ENCODE data around the gene OSBPL3. TPM values are rescaled to one million over a fixed set of nuclear protein-coding genes. Genes with fewer than 3 reads are reported as not detected.

OSBPL3 gene
- total RNA-seq, 1 donor from 2014 or later = 93.7 TPM

- no peak for DNase-seq
- Mint-ChIP-seq H3K27ac (no peak overlapping the region), H3K9me3 (peaks cover 15% of the 10 kb centered on the region), H3K36me3 (ENCODE audit: low read depth) (peaks cover 32% of the 10 kb centered on the region), H3K4me3 (no peak overlapping the region), H3K27me3 (no peaks in the 10 kb centered on the region), H3K4me1 (peaks cover 16% of the 10 kb centered on the region)
- intact Hi-C loops (cut with micrococcal nuclease) = no loop called here
These were observed 196.3 kb downstream of the OSBPL3 start for GRCh38 chr7:24783698-24784097.

GRCh38 chr7:24781106-24781505, 198.9 kb downstream of the OSBPL3 start:
- Mint-ChIP-seq H3K4me1 (peaks cover 5% of the 10 kb centered on the region), H3K9me3 (peaks cover 15% of the 10 kb centered on the region), H3K4me3 (no peak overlapping the region), H3K27me3 (no peaks in the 10 kb centered on the region), H3K36me3 (ENCODE audit: low read depth) (peaks cover 25% of the 10 kb centered on the region), H3K27ac (no peak overlapping the region)
- DNase-seq = no peak
- intact Hi-C loops (cut with micrococcal nuclease) = no loop called here

- H3K27me3 Mint-ChIP-seq = no peaks in the 10 kb centered on the region
- no peak for DNase-seq
- intact Hi-C loops (cut with micrococcal nuclease) = no loop called here
- H3K4me3 Mint-ChIP-seq = no peak overlapping the region
- H3K9me3 Mint-ChIP-seq = peaks cover 15% of the 10 kb centered on the region
- H3K36me3 Mint-ChIP-seq (ENCODE audit: low read depth) = peaks cover 22% of the 10 kb centered on the region
- peaks cover 5% of the 10 kb centered on the region for H3K4me1 Mint-ChIP-seq
- no peak overlapping the region for H3K27ac Mint-ChIP-seq
These were observed 200.7 kb downstream of the OSBPL3 start for GRCh38 chr7:24779283-24779655.

- peak overlapping the region; percentile 36 for H3K27ac Mint-ChIP-seq
- intact Hi-C loops (cut with micrococcal nuclease) = no loop called here
- H3K36me3 Mint-ChIP-seq (ENCODE audit: low read depth) = peaks cover 16% of the 10 kb centered on the region
- H3K9me3 Mint-ChIP-seq = peaks cover 10% of the 10 kb centered on the region
- H3K4me1 Mint-ChIP-seq = peaks cover 7% of the 10 kb centered on the region
- DNase-seq = no peak
- no peak overlapping the region for H3K4me3 Mint-ChIP-seq
- no peaks in the 10 kb centered on the region for H3K27me3 Mint-ChIP-seq
These were observed 201.3 kb downstream of the OSBPL3 start for GRCh38 chr7:24778543-24779282.

GRCh38 chr7:24777806-24778205, 202.2 kb downstream of the OSBPL3 start:
- Mint-ChIP-seq H3K9me3 (peaks cover 3% of the 10 kb centered on the region), H3K36me3 (ENCODE audit: low read depth) (peaks cover 10% of the 10 kb centered on the region), H3K4me3 (no peak overlapping the region), H3K27ac (no peak overlapping the region), H3K27me3 (no peaks in the 10 kb centered on the region), H3K4me1 (peaks cover 11% of the 10 kb centered on the region)
- intact Hi-C loops (cut with micrococcal nuclease) = no loop called here
- DNase-seq = no peak

- Mint-ChIP-seq H3K27ac (no peak overlapping the region), H3K36me3 (ENCODE audit: low read depth) (peaks cover 14% of the 10 kb centered on the region), H3K4me1 (peaks cover 19% of the 10 kb centered on the region), H3K9me3 (peaks cover 16% of the 10 kb centered on the region), H3K27me3 (no peaks in the 10 kb centered on the region), H3K4me3 (no peak overlapping the region)
- intact Hi-C loops (cut with micrococcal nuclease) = no loop called here
- no peak for DNase-seq
These were observed 206.3 kb downstream of the OSBPL3 start for GRCh38 chr7:24773646-24774045.

GRCh38 chr7:24769851-24770250, 210.1 kb downstream of the OSBPL3 start:
- Mint-ChIP-seq H3K27ac (no peak overlapping the region), H3K4me1 (peaks cover 26% of the 10 kb centered on the region), H3K36me3 (ENCODE audit: low read depth) (peaks cover 14% of the 10 kb centered on the region), H3K4me3 (no peak overlapping the region), H3K27me3 (peaks cover 7% of the 10 kb centered on the region), H3K9me3 (peaks cover 16% of the 10 kb centered on the region)
- intact Hi-C loops (cut with micrococcal nuclease) = loop anchor here (1.0 kb wide), 1 partner anchor 15 kb away; no protein-coding TSS in a partner anchor
- no peak for DNase-seq

GRCh38 chr7:24769014-24769830, 210.8 kb downstream of the OSBPL3 start:
- Mint-ChIP-seq H3K4me3 (peak overlapping the region; percentile 29), H3K36me3 (ENCODE audit: low read depth) (peaks cover 14% of the 10 kb centered on the region), H3K27me3 (peaks cover 13% of the 10 kb centered on the region), H3K27ac (peak overlapping the region; percentile 52), H3K9me3 (peaks cover 16% of the 10 kb centered on the region), H3K4me1 (peaks cover 26% of the 10 kb centered on the region)
- intact Hi-C loops (cut with micrococcal nuclease) = loop anchor here (1.0 kb wide), 1 partner anchor 14 kb away; no protein-coding TSS in a partner anchor
- peak; percentile 64 for DNase-seq

- Mint-ChIP-seq H3K4me3 (no peak overlapping the region), H3K27me3 (peaks cover 21% of the 10 kb centered on the region), H3K9me3 (peaks cover 16% of the 10 kb centered on the region), H3K36me3 (ENCODE audit: low read depth) (peaks cover 13% of the 10 kb centered on the region), H3K4me1 (peaks cover 21% of the 10 kb centered on the region), H3K27ac (no peak overlapping the region)
- intact Hi-C loops (cut with micrococcal nuclease) = no loop called here
- DNase-seq = no peak
These were observed 212.0 kb downstream of the OSBPL3 start for GRCh38 chr7:24767878-24768569.

GRCh38 chr7:24764972-24765744, 214.8 kb downstream of the OSBPL3 start:
- H3K27me3 Mint-ChIP-seq = peaks cover 34% of the 10 kb centered on the region
- no peak for DNase-seq
- H3K9me3 Mint-ChIP-seq = peaks cover 5% of the 10 kb centered on the region
- H3K4me1 Mint-ChIP-seq = peaks cover 22% of the 10 kb centered on the region
- H3K27ac Mint-ChIP-seq = no peak overlapping the region
- peaks cover under 1% of the 10 kb centered on the region for H3K36me3 Mint-ChIP-seq (ENCODE audit: low read depth)
- no peak overlapping the region for H3K4me3 Mint-ChIP-seq
- intact Hi-C loops (cut with micrococcal nuclease) = no loop called here

GRCh38 chr7:24764011-24764410, 216.0 kb downstream of the OSBPL3 start:
- peaks cover 3% of the 10 kb centered on the region for H3K9me3 Mint-ChIP-seq
- no peak overlapping the region for H3K4me3 Mint-ChIP-seq
- peaks cover 41% of the 10 kb centered on the region for H3K27me3 Mint-ChIP-seq
- H3K27ac Mint-ChIP-seq = no peak overlapping the region
- no peaks in the 10 kb centered on the region for H3K36me3 Mint-ChIP-seq (ENCODE audit: low read depth)
- DNase-seq = no peak
- peaks cover 15% of the 10 kb centered on the region for H3K4me1 Mint-ChIP-seq
- intact Hi-C loops (cut with micrococcal nuclease) = no loop called here

GRCh38 chr7:24763303-24763901, 216.6 kb downstream of the OSBPL3 start:
- peaks cover 3% of the 10 kb centered on the region for H3K9me3 Mint-ChIP-seq
- intact Hi-C loops (cut with micrococcal nuclease) = no loop called here
- no peak overlapping the region for H3K27ac Mint-ChIP-seq
- peaks cover 14% of the 10 kb centered on the region for H3K4me1 Mint-ChIP-seq
- no peak for DNase-seq
- no peak overlapping the region for H3K4me3 Mint-ChIP-seq
- H3K27me3 Mint-ChIP-seq = peaks cover 47% of the 10 kb centered on the region
- peaks cover 2% of the 10 kb centered on the region for H3K36me3 Mint-ChIP-seq (ENCODE audit: low read depth)

- no peak for DNase-seq
- Mint-ChIP-seq H3K27me3 (peaks cover 52% of the 10 kb centered on the region), H3K36me3 (ENCODE audit: low read depth) (peaks cover 2% of the 10 kb centered on the region), H3K27ac (no peak overlapping the region), H3K9me3 (peaks cover 3% of the 10 kb centered on the region), H3K4me1 (peaks cover 10% of the 10 kb centered on the region), H3K4me3 (no peak overlapping the region)
- intact Hi-C loops (cut with micrococcal nuclease) = no loop called here
These were observed 217.2 kb downstream of the OSBPL3 start for GRCh38 chr7:24762771-24763170.

Measured in activated CD4-positive, alpha-beta T cell treated with anti-CD3 and anti-CD28 coated beads, Interleukin-2, amount 10 ng/mL, durations not matched to agents 24 days and 14 days (primary cell).